HG03045 (cell line): ENCODE measurements around the gene CYP27B1.

Experiments used
- ATAC-seq: cut with Tn5 transposase; IDR thresholded peaks from one replicate; pipeline ENCODE4 v1.9.1; 2021; ENCODE audit warnings: mild to moderate bottlenecking, moderate library complexity; ENCODE audit not compliant: unreplicated experiment

The CYP27B1 gene

DNA sequence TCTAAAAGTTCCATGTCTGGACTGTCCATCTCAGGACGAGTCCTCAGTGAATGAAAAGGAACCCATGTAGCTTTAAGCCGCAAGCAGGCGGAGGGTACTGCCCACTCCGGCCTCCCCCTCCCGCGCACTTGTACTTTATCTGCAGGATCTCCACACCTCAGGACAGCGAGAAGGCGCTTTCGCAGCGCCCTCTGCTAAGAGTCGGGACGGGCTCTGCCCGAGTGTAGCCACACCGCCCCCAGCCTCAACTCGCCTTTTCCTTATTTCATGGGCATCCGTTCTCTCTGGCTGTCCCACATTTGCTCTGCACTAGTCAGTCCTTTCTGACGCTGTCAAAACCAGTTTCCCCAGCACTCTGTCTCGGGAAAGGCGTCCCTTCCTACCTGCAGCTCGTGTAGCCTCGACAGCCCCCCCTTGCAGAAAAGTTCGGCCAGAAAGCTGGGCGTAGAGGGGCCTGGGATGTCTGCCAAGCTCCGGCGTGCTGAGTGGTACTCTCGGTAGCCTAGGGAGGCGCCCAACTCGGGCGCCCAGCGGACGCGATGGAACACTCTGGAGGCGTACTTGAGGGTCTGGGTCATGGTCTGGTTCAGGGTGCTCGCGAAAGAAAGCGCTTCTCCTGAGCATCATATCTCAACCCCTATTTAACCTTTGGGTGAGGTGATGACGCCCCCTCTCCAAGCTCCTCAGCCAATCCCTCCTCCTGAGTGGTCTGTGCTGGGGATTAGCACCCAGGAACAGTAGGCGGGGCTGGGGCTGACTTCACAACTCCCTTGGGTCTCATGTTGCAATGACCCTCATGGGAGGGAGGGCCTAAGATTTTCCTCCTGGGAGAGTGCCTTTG is at the start of gene CYP27B1:
Gene CYP27B1, minus strand, starts transcription at position 615 of the 841 bp plus-strand sequence. Its CDS starts 37 bp downstream, at position 578.
- ATAC-seq, result no peak

- no peak for ATAC-seq
Measured at GRCh38 chr12:57816001-57816854, 49.4 kb upstream of the CYP27B1 start.

- ATAC-seq, result no peak
Measured at GRCh38 chr12:57815177-57816000, 48.5 kb upstream of the CYP27B1 start.

DNA sequence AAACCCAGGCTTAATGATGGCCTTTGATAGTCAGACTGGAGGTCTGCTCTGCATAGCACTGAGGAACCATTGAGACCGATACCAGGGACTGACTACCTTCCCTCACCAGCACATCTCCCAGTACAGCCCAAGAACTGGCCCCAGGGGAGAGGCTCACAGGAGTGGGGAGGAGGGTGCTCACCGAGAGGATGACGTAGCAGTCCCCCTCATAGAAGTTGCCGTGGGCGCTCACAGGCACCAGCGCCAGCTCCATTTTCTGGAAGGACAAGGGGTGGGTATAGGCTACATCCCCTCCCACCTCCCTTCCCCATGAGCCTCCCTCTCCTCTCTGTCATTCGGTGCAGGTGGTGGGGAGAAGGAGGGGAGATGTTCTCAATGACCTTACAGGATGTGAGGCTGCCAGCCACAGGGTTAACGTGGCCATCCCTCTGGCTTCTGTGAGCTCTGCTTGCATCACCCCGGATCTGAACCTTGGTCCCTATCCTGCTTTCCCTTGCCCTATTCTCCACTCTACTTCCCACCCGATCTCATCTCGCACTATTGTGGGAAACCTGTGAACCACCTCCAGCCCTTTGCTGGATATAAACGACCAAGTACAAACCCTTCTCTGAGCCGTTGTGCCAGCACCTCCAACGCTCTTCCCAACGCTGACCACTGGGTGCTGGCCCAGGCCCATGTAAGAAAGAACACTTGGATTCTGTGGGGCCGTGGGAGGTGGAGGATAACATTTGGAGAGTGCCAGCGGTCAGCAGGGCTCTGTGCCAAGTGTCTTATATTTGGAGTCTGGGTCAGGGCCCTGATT is 47.3 kb upstream of the CYP27B1 start:
- ATAC-seq, result no peak

DNA sequence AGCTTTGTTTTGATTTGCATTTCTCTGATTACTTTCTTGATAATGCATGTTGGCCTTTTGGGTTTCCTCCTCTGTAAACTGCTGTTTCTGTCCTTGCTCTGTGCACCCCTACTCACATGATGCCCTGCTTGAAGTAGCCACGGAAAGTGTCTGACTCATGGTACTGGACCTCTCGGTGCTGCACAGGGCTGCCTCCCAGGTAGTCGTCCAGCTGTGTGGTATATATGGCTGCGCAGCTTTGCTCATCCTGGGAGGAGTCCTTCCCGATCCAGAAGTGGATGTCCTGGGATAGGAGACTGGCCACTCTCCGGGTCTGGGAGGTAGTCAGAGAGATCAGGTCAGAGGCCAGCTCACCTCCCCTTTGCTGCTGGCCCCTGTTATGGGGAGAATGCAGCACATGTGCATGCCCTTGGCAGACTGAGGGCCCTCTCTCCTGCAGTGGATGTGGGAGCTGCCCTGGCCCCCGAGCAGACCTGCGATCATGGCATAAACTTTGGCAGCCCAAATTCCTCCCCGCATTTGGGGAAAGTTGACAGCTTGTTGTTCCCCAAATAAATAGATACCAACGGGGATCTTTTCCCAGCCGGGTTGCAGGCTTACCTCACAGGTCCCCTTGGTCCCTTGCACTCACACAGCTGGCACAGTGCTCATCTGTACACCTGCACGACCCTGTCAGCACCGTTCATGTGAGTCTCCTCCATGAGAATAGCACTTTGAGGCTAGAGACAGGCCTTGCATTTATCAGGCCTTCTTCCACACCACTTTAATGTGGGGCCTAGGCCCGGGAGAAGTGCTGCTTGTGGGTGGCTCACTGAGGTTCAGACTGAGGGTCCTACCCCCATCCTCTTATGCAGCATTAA is 46.5 kb upstream of the CYP27B1 start:
- ATAC-seq, result no peak

- ATAC-seq, result no peak
Measured at GRCh38 chr12:57811028-57811755, 44.3 kb upstream of the CYP27B1 start.

- ATAC-seq, result no peak
Measured at GRCh38 chr12:57810450-57810849, 43.6 kb upstream of the CYP27B1 start.

- no peak for ATAC-seq
Measured at GRCh38 chr12:57809425-57809824, 42.5 kb upstream of the CYP27B1 start.

DNA sequence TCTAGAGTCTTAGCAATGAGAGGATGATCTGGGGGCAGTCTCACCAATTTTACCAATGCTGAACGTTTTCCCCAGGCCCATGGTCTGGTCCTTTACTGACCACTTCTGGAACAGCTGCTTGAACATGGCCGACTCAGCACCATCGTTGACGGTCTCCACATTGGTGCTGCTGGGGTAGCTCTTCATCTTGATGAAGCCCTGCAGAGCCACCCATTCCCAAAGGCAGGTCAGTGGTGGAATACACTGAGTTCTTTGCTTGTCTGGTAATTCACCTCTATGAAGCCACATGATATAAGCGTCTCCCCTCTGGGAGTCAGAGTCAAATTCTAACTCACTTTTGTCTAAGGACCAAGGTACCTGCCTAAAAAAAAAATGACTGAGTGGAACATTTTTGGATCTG is 41.5 kb upstream of the CYP27B1 start:
- no peak for ATAC-seq

GRCh38 chr12:57807285-57807684 is 40.4 kb upstream of the CYP27B1 start:
- no peak for ATAC-seq

DNA sequence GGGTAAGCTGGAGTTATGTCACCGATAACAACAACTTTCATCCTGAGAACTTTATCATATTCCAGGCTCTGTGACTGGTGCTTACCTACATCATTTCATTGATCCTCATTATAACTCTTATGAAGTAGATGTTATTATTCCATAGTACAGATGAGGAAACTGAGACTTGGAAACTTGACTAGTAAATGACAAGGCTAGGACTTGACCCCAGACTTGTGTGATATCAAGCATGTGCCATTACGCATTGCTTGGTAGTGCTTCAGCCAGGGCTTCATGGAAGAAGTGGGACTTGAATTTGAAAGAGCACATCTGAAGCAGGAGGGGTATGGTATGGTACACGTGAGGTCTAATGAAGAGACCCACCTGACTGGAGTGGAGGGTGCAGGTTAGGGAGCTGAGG is 39.8 kb upstream of the CYP27B1 start:
- no peak for ATAC-seq

DNA sequence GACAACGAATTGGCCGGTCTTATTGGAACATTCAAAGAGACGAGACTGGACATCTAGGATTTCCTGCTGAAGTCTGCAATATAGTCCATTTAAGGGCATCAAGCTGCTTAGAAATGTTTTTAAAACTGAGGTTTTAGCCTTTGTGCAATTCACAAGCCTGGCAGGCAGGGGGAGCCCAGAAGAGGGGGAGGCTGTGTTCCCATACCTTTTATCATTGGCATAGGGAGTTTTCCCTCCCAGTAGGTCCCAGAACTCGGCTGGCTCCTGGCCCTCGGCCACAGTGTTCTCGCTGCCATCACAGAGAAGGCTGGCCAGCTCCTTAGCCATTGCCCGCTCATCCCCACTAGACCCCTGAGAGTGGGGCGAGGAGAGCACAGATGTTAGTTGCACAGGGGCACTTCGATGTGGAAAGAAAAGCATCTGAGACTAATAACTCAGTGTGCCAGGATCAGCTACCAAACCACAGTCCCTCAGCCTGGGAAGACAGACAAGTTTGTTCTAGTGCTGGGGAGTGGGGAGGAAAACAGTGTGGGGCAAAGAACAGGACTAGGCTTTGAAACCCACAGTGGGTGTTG is 36.5 kb upstream of the CYP27B1 start:
- no peak for ATAC-seq

DNA sequence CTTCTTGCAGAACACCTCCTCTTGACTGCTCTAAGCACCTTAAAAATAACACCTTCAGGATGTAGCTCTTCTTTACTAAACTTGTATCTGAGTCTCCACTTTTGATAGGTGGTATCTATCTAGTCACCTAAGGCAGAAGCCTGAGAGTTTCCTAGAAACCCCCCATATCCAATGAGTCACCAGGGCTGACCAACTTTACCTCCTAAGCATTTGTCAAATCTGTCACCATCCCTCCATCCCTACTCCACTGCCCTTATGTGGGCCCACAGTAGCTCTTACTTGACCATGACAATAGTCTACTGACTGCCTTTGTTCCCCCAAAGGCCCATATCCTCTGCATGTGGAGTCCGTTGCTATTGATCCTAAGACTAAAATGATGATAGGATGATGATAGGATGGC is 35.7 kb upstream of the CYP27B1 start:
- no peak for ATAC-seq

- ATAC-seq, result no peak
Measured at GRCh38 chr12:57800965-57801364, 34.1 kb upstream of the CYP27B1 start.

DNA sequence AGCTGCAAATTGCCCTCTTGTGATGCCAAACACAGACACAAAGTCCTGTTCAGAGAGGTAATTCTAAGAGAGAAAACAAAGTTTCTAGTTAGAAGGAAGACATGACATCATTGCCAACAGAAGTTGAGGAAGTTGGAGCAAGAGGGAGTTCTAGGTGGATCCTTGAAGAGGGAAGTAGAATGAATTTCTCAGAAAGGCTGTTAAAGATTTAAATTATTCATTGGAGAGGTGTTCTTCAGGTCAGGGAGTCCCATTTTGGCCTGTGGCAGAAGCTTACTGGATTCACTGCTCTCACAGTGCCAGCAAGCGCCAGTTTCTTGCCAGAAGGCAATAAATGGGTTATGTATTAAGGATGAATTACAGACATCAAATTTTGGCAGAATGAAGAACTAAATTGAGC is 31.1 kb upstream of the CYP27B1 start:
- ATAC-seq, result no peak

- no peak for ATAC-seq
Measured at GRCh38 chr12:57796996-57797395, 30.1 kb upstream of the CYP27B1 start.

DNA sequence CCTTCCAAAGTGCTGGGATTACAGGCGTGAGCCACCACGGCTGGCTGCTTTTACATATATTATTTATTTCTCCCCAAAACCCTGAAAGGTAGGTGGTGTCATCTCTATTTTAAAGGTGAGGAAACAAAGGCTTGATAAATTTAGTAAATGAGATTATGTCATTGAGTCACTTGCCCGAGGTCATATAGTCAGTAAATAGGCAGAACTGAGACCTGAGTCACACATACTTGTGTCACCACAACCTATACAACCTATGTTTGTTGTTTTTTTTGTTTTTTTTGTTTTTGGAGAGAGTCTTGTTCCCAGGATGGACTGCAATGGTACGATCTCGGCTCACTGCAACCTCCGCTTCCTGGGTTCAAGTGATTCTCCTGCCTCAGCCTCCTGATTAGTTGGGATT is 28.5 kb upstream of the CYP27B1 start:
- ATAC-seq, result no peak

DNA sequence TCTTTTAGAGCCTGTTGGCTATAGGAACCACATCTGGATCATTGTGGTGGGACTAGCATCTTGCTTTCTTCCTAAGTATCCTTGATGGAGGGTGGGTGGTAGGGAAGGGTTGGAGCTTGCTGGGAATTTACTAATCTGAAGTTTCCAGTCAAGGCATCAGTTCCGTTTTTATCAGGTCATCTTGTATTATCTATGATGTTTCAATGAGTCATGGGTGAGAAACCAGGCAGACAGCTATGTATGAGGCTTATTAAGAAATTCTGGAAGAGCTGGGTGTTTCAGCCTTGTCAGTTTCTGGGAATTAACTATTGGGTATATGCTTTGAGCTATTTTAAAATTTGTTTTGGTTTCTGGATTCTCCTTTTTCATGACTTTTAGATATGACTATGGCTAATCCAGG is 27.0 kb upstream of the CYP27B1 start:
- ATAC-seq, result no peak
